Heart right ventricle (tissue), 16 donors: ENCODE measurements around the gene LAPTM5. TPM values are rescaled to one million over a fixed set of nuclear protein-coding genes. Genes with fewer than 3 reads are reported as not detected.

Experiments used
- ATAC-seq, 8 donors: fragments of 200-7000 bp; cut with Tn5 transposase; one replicate each; pipeline ENCODE4 v1.9.1; 2020; ENCODE audit warnings: mild to moderate bottlenecking in 8 of 8, moderate library complexity in 8 of 8, moderate number of reproducible peaks in 1 of 8
- DNase-seq, 2 donors: peaks; one replicate each; pipeline ENCODE4 v3.0.0-alpha.2; 2020
- H3K27ac ChIP-seq, 10 donors: fragments of 200-600 bp; sonication (generic) in 2 of 10; one replicate each; pipeline versions ENCODE4 v1.5.0 to v1.8.0; 2020 to 2022; ENCODE audit warnings: mild to moderate bottlenecking in 3 of 10
- H3K27me3 ChIP-seq, 7 donors: fragments of 200-600 bp; one replicate each; pipeline ENCODE4 v1.8.0; 2021 to 2022; ENCODE audit warnings: mild to moderate bottlenecking in 2 of 7
- H3K36me3 ChIP-seq, 9 donors: fragments of 200-600 bp; sonication (generic) in 1 of 9; one replicate each; pipeline versions ENCODE4 v1.5.0 to v1.8.0; 2020 to 2022; ENCODE audit warnings: mild to moderate bottlenecking in 2 of 9
- H3K4me1 ChIP-seq, 9 donors: fragments of 200-600 bp; sonication (generic) in 1 of 9; one replicate each; pipeline versions ENCODE4 v1.5.0 to v1.8.0; 2020 to 2022; ENCODE audit warnings: mild to moderate bottlenecking in 4 of 9
- H3K4me3 ChIP-seq, 10 donors: fragments of 200-600 bp; sonication (generic) in 2 of 10; one replicate each; pipeline versions ENCODE4 v1.5.0 to v1.8.0; 2020 to 2022; ENCODE audit warnings: mild to moderate bottlenecking in 7 of 10, moderate library complexity in 2 of 10
- H3K9me3 ChIP-seq, 11 donors: fragments of 200-600 bp in 10 of 11; sonication (generic) in 2 of 11; one replicate each; pipeline versions ENCODE4 v1.5.0 to v1.8.0; 2013 to 2022; ENCODE audit warnings: mild to moderate bottlenecking in 2 of 11, control low read depth in 1 of 11, moderate library complexity in 1 of 11
- CTCF ChIP-seq, 9 donors: fragments of 200-600 bp; sonication (generic) in 2 of 9; IDR thresholded peaks; one replicate each; pipeline versions ENCODE4 v1.5.0 to v1.8.0; 2021 to 2022; ENCODE audit warnings: antibody characterized with exemption in 9 of 9, mild to moderate bottlenecking in 5 of 9, moderate library complexity in 1 of 9
- WGBS, 2 donors: extraction: QIAGEN DNeasy Blood & Tissue Kit; methylation state at CpG; one replicate each; pipeline ENCODE4 v1.1.7; 2013; ENCODE audit warnings: inconsistent platforms in 1 of 2; 5-methylcytosine and 5-hydroxymethylcytosine counted together
- intact Hi-C, 10 donors: fragments of 100-400 bp; cut with DNase I; formaldehyde crosslinking; loops; one replicate each; pipeline versions ENCODE4 v1.11.1 to v1.14.2; 2022
- polyA plus RNA-seq, 2 donors: library from polyadenylated mRNA; stranded (reverse); fragments of 200-250 nt; gene quantifications; one replicate each; pipeline ENCODE4 v1.2.3, GENCODE V29; 2013
- total RNA-seq, 10 donors: library from RNA; stranded (reverse); fragmentation: NEBNext Ultra II Directional in 3 of 10; extraction: Animal tissue kit (Norgen Biotek cat#: 25700) in 3 of 10; gene quantifications; one replicate each; pipeline versions ENCODE4 v1.2.1 to v1.2.4, GENCODE V29; 2021 to 2023
- donor health status: Arrhythmogenic right ventricular cardiomyopathy.
- donor health status: ischemic (EF 13 %, LVEDD 7.1; RV severe dilation, severe dysfunction).
- donor health status: healthy with polysubstance abuse.
- donor health status: DM: no; HTN: yes; CAD: no.
- donor health status: DM: no; HTN: no; CAD: no.
- donor health status: ischemic (EF 25% LVEDD 6.9; RV normal size, moderate dysfunction).
- donor health status: ischemic (EF 25% LVEDD 5.7; RV mildly dilated, moderate dysfunction).
- donor health status: healthy.
- donor health status: DM: yes; HTN: yes; CAD: no.
- donor health status: Ischemic cardiomyopathy.
- donor health status: ischemic (EF 35%, LVEDD 5.7; RV mildly dilated, moderate dysfunction).
- donor health status: nonischemic (EF 11% LVEDD 7.7; RV severe dilation, severe dysfunction).
- donor health status: DM: yes; HTN: yes; CAD: no.
- donor health status: PGD.
- donor health status: ischemic (EF 29% LVEDD 5.4; RV normal size, mild dysfunction).
- donor health status: nonischemic (EF 23%, LVEDD 6.1; RV moderate dilation, normal function).

Gene LAPTM5
- total and polyA plus RNA-seq, 12 donors, result 5.9 to 114 (median 13.9) TPM

GRCh38 chr1:30740251-30741238 is 17.0 kb downstream of the LAPTM5 start:
- H3K4me1 ChIP-seq, result peaks cover 0 to 51% (median 0%) of the 10 kb centered on the region in 9 donors
- WGBS, 2 donors, result 76 to 79% methylated on average over 15 of the region's 15 CpGs
- TF ChIP-seq CTCF (IDR thresholded peaks at IDR 0.05), result no peak

GRCh38 chr1:30739601-30740000 is 18.0 kb downstream of the LAPTM5 start:
- H3K36me3 ChIP-seq, result peaks cover 0 to 87% (median 0%) of the 10 kb centered on the region in 9 donors
- no peak overlapping the region for H3K27ac ChIP-seq
- intact Hi-C loops, result no loop called here
- 84 to 88% methylated on average over 8 of the region's 8 CpGs for WGBS, 2 donors
- no peak overlapping the region for H3K4me3 ChIP-seq
- TF ChIP-seq CTCF (IDR thresholded peaks at IDR 0.05), result no peak
- H3K9me3 ChIP-seq, result no peaks in the 10 kb centered on the region
- ATAC-seq (no peak), DNase-seq (no peak)
- H3K27me3 ChIP-seq, result peaks cover 0 to 5% (median 0%) of the 10 kb centered on the region in 7 donors
- peaks cover 0 to 50% (median 0%) of the 10 kb centered on the region in 9 donors for H3K4me1 ChIP-seq

More at GRCh38 chr1:30740251-30741238, 17.0 kb downstream of the LAPTM5 start:
- no peak for DNase-seq
- H3K27me3 ChIP-seq, result peaks cover 0 to 5% (median 0%) of the 10 kb centered on the region in 7 donors
- H3K4me3 ChIP-seq, result no peak overlapping the region
- peaks cover 0 to 78% (median 0%) of the 10 kb centered on the region in 9 donors for H3K36me3 ChIP-seq
- no peaks in the 10 kb centered on the region for H3K9me3 ChIP-seq
- ATAC-seq, result no peak
- intact Hi-C loops, result no loop called here
- no peak overlapping the region for H3K27ac ChIP-seq

- peaks cover 0 to 5% (median 0%) of the 10 kb centered on the region in 7 donors for H3K27me3 ChIP-seq
- TF ChIP-seq CTCF (IDR thresholded peaks at IDR 0.05), result no peak
- peaks cover 0 to 91% (median 0%) of the 10 kb centered on the region in 9 donors for H3K36me3 ChIP-seq
- WGBS, 2 donors, result 87 to 90% methylated on average over 10 of the region's 10 CpGs
- no peak overlapping the region for H3K4me3 ChIP-seq
- intact Hi-C loops, result no loop called here
- no peaks in the 10 kb centered on the region for H3K9me3 ChIP-seq
- peaks cover 0 to 43% (median 0%) of the 10 kb centered on the region in 9 donors for H3K4me1 ChIP-seq
- no peak for ATAC-seq
- no peak for DNase-seq
- H3K27ac ChIP-seq, result peak overlapping the region in 1 of 10 donors; percentile 6
Measured at GRCh38 chr1:30738715-30739559, 18.6 kb downstream of the LAPTM5 start.
